Hepatocyte (in vitro differentiated cells): Measurements from ENCODE around the gene ILRUN. TPM values are rescaled to one million over a fixed set of nuclear protein-coding genes. Genes with fewer than 3 reads are reported as not detected.
"Not testable (repeated sequence)": the region's sequence is repeated elsewhere in the genome, so short reads cannot be mapped to it uniquely, and the experiment has no call there.

ENCODE experiments used
- DNase-seq: peaks from one replicate; pipeline ENCODE4 v3.0.0-alpha.2; 2016; ENCODE audit warnings: low spot score
- H2AFZ ChIP-seq: fragments of 200-600 bp; sonication (generic); 2 replicates; pipeline ENCODE4 v1.6.0; 2016; ENCODE audit warnings: antibody characterized with exemption, mild to moderate bottlenecking
- H3K27ac ChIP-seq: fragments of 200-600 bp; sonication (generic); 2 replicates; pipeline ENCODE4 v1.5.1; 2016; ENCODE audit warnings: mild to moderate bottlenecking
- H3K27me3 ChIP-seq: fragments of 200-600 bp; sonication (generic); 2 replicates; pipeline ENCODE4 v1.6.1; 2016
- H3K36me3 ChIP-seq: fragments of 200-600 bp; sonication (generic); replicated peaks from 2 replicates; pipeline ENCODE4 v1.5.1; 2016; ENCODE audit warnings: low read depth; ENCODE audit not compliant: insufficient read depth
- H3K4me1 ChIP-seq: fragments of 200-600 bp; sonication (generic); 2 replicates; pipeline ENCODE4 v1.5.1; 2016; ENCODE audit warnings: mild to moderate bottlenecking, moderate library complexity; ENCODE audit not compliant: insufficient read depth
- H3K4me2 ChIP-seq: fragments of 200-600 bp; sonication (generic); 2 replicates; pipeline ENCODE4 v1.6.0; 2016
- H3K4me3 ChIP-seq: fragments of 200-600 bp; sonication (generic); 2 replicates; pipeline ENCODE4 v1.5.1; 2016; ENCODE audit warnings: mild to moderate bottlenecking
- H3K79me2 ChIP-seq: fragments of 200-600 bp; sonication (generic); 2 replicates; pipeline ENCODE4 v1.6.0; 2017; ENCODE audit warnings: mild to moderate bottlenecking
- H3K9me2 ChIP-seq: fragments of 200-600 bp; sonication (generic); replicated peaks from 2 replicates; pipeline ENCODE4 v1.6.0; 2017; ENCODE audit warnings: mild to moderate bottlenecking; ENCODE audit not compliant: insufficient read depth
- H3K9me3 ChIP-seq: fragments of 200-600 bp; sonication (generic); 2 replicates; pipeline ENCODE4 v1.5.1; 2016; ENCODE audit warnings: low read depth, mild to moderate bottlenecking
- H4K20me1 ChIP-seq: fragments of 200-600 bp; sonication (generic); 2 replicates; pipeline ENCODE4 v1.6.0; 2016; ENCODE audit warnings: mild to moderate bottlenecking; ENCODE audit not compliant: insufficient read depth, poor library complexity, severe bottlenecking
- CTCF ChIP-seq: fragments of 200-600 bp; sonication (generic); IDR thresholded peaks from 2 replicates; pipeline ENCODE4 v1.5.1; 2016; ENCODE audit warnings: antibody characterized with exemption, mild to moderate bottlenecking; ENCODE audit not compliant: poor library complexity
- EZH2 ChIP-seq: fragments of 200-600 bp; sonication (generic); IDR thresholded peaks from 2 replicates; pipeline ENCODE4 v1.6.1; 2016; ENCODE audit warnings: antibody characterized with exemption, mild to moderate bottlenecking, borderline replicate concordance
- EZH2phosphoT487 ChIP-seq: fragments of 200-600 bp; sonication (generic); IDR thresholded peaks from one replicate; pipeline ENCODE4 v1.6.1; 2018; ENCODE audit warnings: antibody characterized with exemption, mild to moderate bottlenecking, low read depth, moderate library complexity; ENCODE audit not compliant: unreplicated experiment, severe bottlenecking
- WGBS: methylation state at CpG from one replicate; pipeline ENCODE4 v1.1.6; 2016; ENCODE audit warnings: low lambda C conversion rate; ENCODE audit errors: missing lambda C conversion rate; 5-methylcytosine and 5-hydroxymethylcytosine counted together
- polyA plus RNA-seq: library from polyadenylated mRNA; unstranded; fragments of >200 nt; fragmentation: Nextera tagmentation; extraction: Ambion mirVana; gene quantifications from 2 replicates; pipeline ENCODE4 v1.2.1, GENCODE V29; 2016
- small RNA-seq: library from RNA; depleted of rRNA; stranded (forward); fragments of <200 nt; gene quantifications from one replicate; pipeline ENCODE3, GENCODE V24; 2014
- total RNA-seq: library from RNA; depleted of rRNA; stranded (reverse); fragments of >200 nt; gene quantifications from 2 replicates; pipeline ENCODE4 v1.2.3, GENCODE V29; 2014

ILRUN gene
- total and polyA plus RNA-seq, 2 experiments from 2014 or later: 12.7 to 61.3 TPM

DNA sequence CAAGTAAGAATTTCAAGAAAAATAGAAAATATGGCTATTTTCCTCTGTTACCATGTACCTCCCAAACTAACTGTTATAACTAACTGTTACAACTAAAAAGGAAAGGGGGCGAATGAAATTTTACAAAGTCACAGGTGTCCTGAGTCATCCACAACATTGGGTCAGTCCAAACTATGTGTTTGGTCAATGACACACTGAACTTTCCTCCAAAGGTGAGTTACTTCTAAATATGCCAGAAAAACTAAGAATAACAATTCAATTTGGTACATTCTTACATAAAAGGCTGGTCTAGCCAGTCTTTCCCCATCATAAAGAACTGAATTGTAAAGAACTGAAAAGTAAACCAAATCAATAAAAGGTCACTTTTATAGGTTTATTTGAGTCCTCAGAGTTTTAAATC, 44.3 kb downstream of the ILRUN start:
- DNase-seq: no peak
- Histone ChIP-seq H3K4me2 (no peak overlapping the region), H3K36me3 (no peaks in the 10 kb centered on the region), H4K20me1 (peaks cover 6% of the 10 kb centered on the region), H3K79me2 (peaks cover 95% of the 10 kb centered on the region), H3K4me3 (no peak overlapping the region), H3K4me1 (peaks cover 17% of the 10 kb centered on the region), H3K27ac (no peak overlapping the region), H3K9me2 (no peaks in the 10 kb centered on the region), H3K9me3 (no peaks in the 10 kb centered on the region), H2AFZ (no peak overlapping the region), H3K27me3 (no peaks in the 10 kb centered on the region)
- WGBS: 94% methylated on average over 1 of the region's 1 CpG
- no peak for TF ChIP-seq EZH2
- no peak for TF ChIP-seq EZH2phosphoT487
- TF ChIP-seq CTCF: no peak

DNA sequence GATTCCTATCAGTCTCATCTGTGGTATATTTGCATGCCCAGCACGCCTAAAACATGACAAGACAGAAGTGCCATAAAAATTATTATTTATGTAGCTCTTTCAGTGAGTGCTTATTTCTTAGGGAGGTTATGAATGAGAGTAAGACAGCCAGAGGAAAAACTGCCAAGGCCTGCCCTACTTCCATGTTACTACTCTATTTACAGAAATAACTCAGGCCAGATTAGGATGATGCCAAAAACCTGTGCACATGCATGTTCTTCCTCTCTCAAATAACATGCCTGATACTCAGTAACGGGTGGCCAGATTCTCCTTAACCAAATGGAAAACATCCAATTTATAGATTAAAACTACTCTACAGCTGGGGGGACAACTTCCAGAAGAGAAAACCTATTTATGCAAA, 45.7 kb downstream of the ILRUN start:
- H3K4me3 ChIP-seq: no peak overlapping the region
- WGBS: 93% methylated on average over 2 of the region's 2 CpGs
- no peaks in the 10 kb centered on the region for H3K9me3 ChIP-seq
- peaks cover 4% of the 10 kb centered on the region for H3K4me1 ChIP-seq
- H3K36me3 ChIP-seq: no peaks in the 10 kb centered on the region
- H3K9me2 ChIP-seq: no peaks in the 10 kb centered on the region
- H3K4me2 ChIP-seq: no peak overlapping the region
- no peaks in the 10 kb centered on the region for H3K27me3 ChIP-seq
- H2AFZ ChIP-seq: no peak overlapping the region
- H3K27ac ChIP-seq: no peak overlapping the region
- H3K79me2 ChIP-seq: peaks cover 92% of the 10 kb centered on the region
- TF ChIP-seq EZH2phosphoT487 (no peak), CTCF (no peak), EZH2 (no peak)
- DNase-seq: no peak
- no peaks in the 10 kb centered on the region for H4K20me1 ChIP-seq

- not testable (repeated sequence) for H3K9me3 ChIP-seq, DNase-seq, H3K9me2 ChIP-seq, H3K4me3 ChIP-seq, H4K20me1 ChIP-seq, H3K4me2 ChIP-seq, H2AFZ ChIP-seq, H3K36me3 ChIP-seq, H3K27me3 ChIP-seq, H3K4me1 ChIP-seq, H3K27ac ChIP-seq
- H3K79me2 ChIP-seq: peaks cover 87% of the 10 kb centered on the region
- WGBS: over 99% methylated on average over 7 of the region's 7 CpGs
Measured at GRCh38 chr6:34650232-34650631, 46.3 kb downstream of the ILRUN start.

DNA sequence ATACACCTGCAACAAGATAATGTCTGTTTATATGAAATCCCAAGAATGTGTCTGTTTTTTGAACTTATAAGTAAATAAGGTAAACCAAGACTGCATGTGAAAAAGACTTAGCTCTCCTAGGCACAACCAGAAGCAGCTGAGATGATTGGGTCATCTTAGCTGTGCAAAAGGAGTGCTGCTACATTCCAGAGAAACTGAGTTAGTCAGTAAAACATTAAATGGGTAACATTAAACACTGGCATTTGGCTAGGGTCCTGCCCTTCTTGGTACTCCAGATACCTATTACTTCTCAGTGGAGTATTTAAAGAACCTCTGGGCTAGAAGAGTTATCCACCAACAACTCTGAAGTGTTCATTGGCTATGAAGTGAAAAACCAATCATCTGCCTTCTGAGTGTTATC, 47.8 kb downstream of the ILRUN start:
- Histone ChIP-seq H3K79me2 (peaks cover 79% of the 10 kb centered on the region), H3K9me2 (no peaks in the 10 kb centered on the region), H3K36me3 (no peaks in the 10 kb centered on the region), H2AFZ (no peak overlapping the region), H3K9me3 (no peaks in the 10 kb centered on the region), H4K20me1 (no peaks in the 10 kb centered on the region), H3K4me2 (no peak overlapping the region), H3K27ac (no peak overlapping the region), H3K4me1 (no peaks in the 10 kb centered on the region), H3K4me3 (no peak overlapping the region), H3K27me3 (no peaks in the 10 kb centered on the region)
- TF ChIP-seq EZH2 (no peak), CTCF (no peak), EZH2phosphoT487 (no peak)
- no peak for DNase-seq

Small RNA genes lying within 50 kb of the gene (small RNA-seq; reads per million reads assigned to genes)
- not detected for gene RN7SL200P

Other genes starting within 250 kb of the ILRUN start
- gene PACSIN1, start 230.7 kb downstream of the ILRUN start, total RNA-seq: 0.37 TPM in 1 of 2 replicates, not detected in the other
- 0.05 and 0.33 TPM in 2 replicates for gene PACSIN1, start 230.7 kb downstream of the ILRUN start, polyA plus RNA-seq
- 0.48 and 1.5 TPM in 2 replicates for gene SPDEF, start 140.4 kb downstream of the ILRUN start, total RNA-seq
- 0.34 and 0.80 TPM in 2 replicates for gene SPDEF, start 140.4 kb downstream of the ILRUN start, polyA plus RNA-seq
- 86.9 and 95.2 TPM in 2 replicates for gene SNRPC, start 60.7 kb upstream of the ILRUN start, total RNA-seq
- 224 and 256 TPM in 2 replicates for gene SNRPC, start 60.7 kb upstream of the ILRUN start, polyA plus RNA-seq
- gene BLTP3A, start 95.3 kb upstream of the ILRUN start, total RNA-seq: 11.7 and 14.3 TPM in 2 replicates
- 3.2 and 3.3 TPM in 2 replicates for gene BLTP3A, start 95.3 kb upstream of the ILRUN start, polyA plus RNA-seq
- 43.9 and 47.6 TPM in 2 replicates for gene TAF11, start 191.3 kb upstream of the ILRUN start, total RNA-seq
- 33.1 and 38.6 TPM in 2 replicates for gene TAF11, start 191.3 kb upstream of the ILRUN start, polyA plus RNA-seq
- 18.5 and 25.4 TPM in 2 replicates for gene ANKS1A, start 192.5 kb upstream of the ILRUN start, total RNA-seq
- gene ANKS1A, start 192.5 kb upstream of the ILRUN start, polyA plus RNA-seq: 15.9 and 17.5 TPM in 2 replicates